Mesenchymal stem cell (in vitro differentiated cells and primary cell): Measurements from ENCODE around the gene PCBD2.

Source experiments
- DNase-seq: peaks from one replicate; pipeline ENCODE4 v3.0.0-alpha.2; 2013
- H2AFZ ChIP-seq: one replicate; pipeline ENCODE4 v1.6.1; 2013; ENCODE audit warnings: low read depth, mild to moderate bottlenecking, control low read depth, inconsistent platforms, low read length, moderate library complexity
- H2AK5ac ChIP-seq: 2 replicates; pipeline ENCODE4 v1.6.1; 2013; ENCODE audit warnings: low read length, moderate library complexity, mild to moderate bottlenecking, inconsistent platforms; ENCODE audit not compliant: severe bottlenecking
- H2BK120ac ChIP-seq: one replicate; pipeline ENCODE4 v1.6.1; 2013; ENCODE audit warnings: low read depth, mild to moderate bottlenecking, inconsistent platforms, low read length, moderate library complexity
- H2BK12ac ChIP-seq, 2 experiments: one replicate each; pipeline ENCODE4 v1.6.1; 2013; ENCODE audit warnings: inconsistent platforms in 2 of 2, low read length in 2 of 2, mild to moderate bottlenecking in 2 of 2, moderate library complexity in 2 of 2, control low read depth in 1 of 2
- H2BK15ac ChIP-seq: one replicate; pipeline ENCODE4 v1.6.1; 2013; ENCODE audit warnings: mild to moderate bottlenecking, low read depth, inconsistent platforms; ENCODE audit not compliant: poor library complexity, severe bottlenecking
- H2BK5ac ChIP-seq: 2 replicates; pipeline ENCODE4 v1.6.1; 2013; ENCODE audit warnings: low read depth, mild to moderate bottlenecking, low read length, control low read depth, inconsistent platforms; ENCODE audit not compliant: poor library complexity, severe bottlenecking
- H3K14ac ChIP-seq, 2 experiments: one replicate each; pipeline ENCODE4 v1.6.1; 2013; ENCODE audit warnings: inconsistent platforms in 2 of 2, low read length in 2 of 2, control low read depth in 1 of 2, mild to moderate bottlenecking in 1 of 2, moderate library complexity in 1 of 2
- H3K18ac ChIP-seq, 2 experiments: one replicate each; pipeline ENCODE4 v1.6.1; 2013; ENCODE audit warnings: inconsistent platforms in 2 of 2, low read length in 2 of 2, control low read depth in 1 of 2, low read depth in 1 of 2, mild to moderate bottlenecking in 1 of 2
- H3K23ac ChIP-seq, 2 experiments: one replicate each; pipeline ENCODE4 v1.6.1; 2013; ENCODE audit warnings: inconsistent platforms in 2 of 2, low read length in 2 of 2, mild to moderate bottlenecking in 2 of 2, moderate library complexity in 2 of 2, control low read depth in 1 of 2
- H3K27ac ChIP-seq: 2 replicates; pipeline ENCODE4 v1.5.1; 2013; ENCODE audit warnings: mild to moderate bottlenecking, moderate library complexity, low read length, control low read depth, inconsistent platforms; ENCODE audit not compliant: poor library complexity, severe bottlenecking
- H3K27me3 ChIP-seq, 2 experiments: 2 replicates each; pipeline versions ENCODE4 v1.6.1 to v1.7.0; 2013; ENCODE audit warnings: low read length in 2 of 2, mild to moderate bottlenecking in 2 of 2, moderate library complexity in 2 of 2, control low read depth in 1 of 2, inconsistent platforms in 1 of 2; ENCODE audit not compliant: control insufficient read depth in 1 of 2, insufficient read depth in 1 of 2
- H3K36me3 ChIP-seq, 2 experiments: 2 replicates each; pipeline versions ENCODE4 v1.6.1 to v1.7.0; 2013; ENCODE audit warnings: low read length in 2 of 2, control low read depth in 1 of 2, inconsistent platforms in 1 of 2, low read depth in 1 of 2, mild to moderate bottlenecking in 1 of 2; ENCODE audit not compliant: insufficient read depth in 2 of 2, control insufficient read depth in 1 of 2
- H3K4ac ChIP-seq, 2 experiments: one replicate each; pipeline ENCODE4 v1.6.1; 2013; ENCODE audit warnings: inconsistent platforms in 2 of 2, low read length in 2 of 2, mild to moderate bottlenecking in 2 of 2, moderate library complexity in 2 of 2, control low read depth in 1 of 2, low read depth in 1 of 2
- H3K4me1 ChIP-seq: 2 replicates; pipeline ENCODE4 v1.6.1; 2013; ENCODE audit warnings: low read depth, low read length, control low read depth; ENCODE audit not compliant: control insufficient read depth, insufficient read depth
- H3K4me2 ChIP-seq: 2 replicates; pipeline ENCODE4 v1.6.1; 2013; ENCODE audit warnings: low read length, mild to moderate bottlenecking, inconsistent platforms; ENCODE audit not compliant: poor library complexity, severe bottlenecking
- H3K4me3 ChIP-seq, 2 experiments: 2 replicates each; pipeline versions ENCODE4 v1.5.1 to v1.7.0; 2013; ENCODE audit warnings: low read length in 2 of 2, mild to moderate bottlenecking in 2 of 2, control low read depth in 1 of 2, low read depth in 1 of 2; ENCODE audit not compliant: insufficient read depth in 1 of 2
- H3K79me1 ChIP-seq: replicated peaks from 2 replicates; pipeline ENCODE4 v1.6.1; 2013; ENCODE audit warnings: mild to moderate bottlenecking, control low read depth, low read length, inconsistent platforms; ENCODE audit not compliant: poor library complexity, severe bottlenecking
- H3K9ac ChIP-seq: 2 replicates; pipeline ENCODE4 v1.7.0; 2013; ENCODE audit warnings: mild to moderate bottlenecking, low read length, moderate library complexity
- H3K9me3 ChIP-seq: 2 replicates; pipeline ENCODE4 v1.7.0; 2013; ENCODE audit warnings: mild to moderate bottlenecking, low read length; ENCODE audit not compliant: control insufficient read depth
- H4K8ac ChIP-seq: one replicate; pipeline ENCODE4 v1.6.1; 2013; ENCODE audit warnings: inconsistent platforms, mild to moderate bottlenecking, low read length, moderate library complexity
- H4K91ac ChIP-seq: one replicate; pipeline ENCODE4 v1.6.1; 2013; ENCODE audit warnings: mild to moderate bottlenecking, low read length, inconsistent platforms
- WGBS: methylation state at CpG from one replicate; pipeline ENCODE4 v1.1.7; 2013; ENCODE audit warnings: mixed read lengths; 5-methylcytosine and 5-hydroxymethylcytosine counted together

Gene PCBD2

GRCh38 chr5:134993161-134993560 is 88.2 kb downstream of the PCBD2 start:
- Histone ChIP-seq H3K27me3 (peaks cover 0 to 10% of the 10 kb centered on the region in 2 experiments), H3K79me1 (no peaks in the 10 kb centered on the region), H2BK120ac (no peak overlapping the region), H2BK15ac (no peak overlapping the region), H4K8ac (no peak overlapping the region), H3K36me3 (no peaks in the 10 kb centered on the region), H2BK5ac (no peak overlapping the region), H3K18ac (no peak overlapping the region), H3K9me3 (peaks cover 4% of the 10 kb centered on the region), H2AFZ (no peak overlapping the region), H3K4me3 (no peak overlapping the region), H2AK5ac (no peak overlapping the region), H2BK12ac (no peak overlapping the region), H3K14ac (no peak overlapping the region), H4K91ac (no peak overlapping the region), H3K23ac (no peak overlapping the region), H3K27ac (no peak overlapping the region), H3K4me1 (no peaks in the 10 kb centered on the region), H3K4ac (no peak overlapping the region), H3K9ac (no peak overlapping the region), H3K4me2 (no peak overlapping the region)
- no peak for DNase-seq
- WGBS: 100% methylated on average over 1 of the region's 2 CpGs

DNA sequence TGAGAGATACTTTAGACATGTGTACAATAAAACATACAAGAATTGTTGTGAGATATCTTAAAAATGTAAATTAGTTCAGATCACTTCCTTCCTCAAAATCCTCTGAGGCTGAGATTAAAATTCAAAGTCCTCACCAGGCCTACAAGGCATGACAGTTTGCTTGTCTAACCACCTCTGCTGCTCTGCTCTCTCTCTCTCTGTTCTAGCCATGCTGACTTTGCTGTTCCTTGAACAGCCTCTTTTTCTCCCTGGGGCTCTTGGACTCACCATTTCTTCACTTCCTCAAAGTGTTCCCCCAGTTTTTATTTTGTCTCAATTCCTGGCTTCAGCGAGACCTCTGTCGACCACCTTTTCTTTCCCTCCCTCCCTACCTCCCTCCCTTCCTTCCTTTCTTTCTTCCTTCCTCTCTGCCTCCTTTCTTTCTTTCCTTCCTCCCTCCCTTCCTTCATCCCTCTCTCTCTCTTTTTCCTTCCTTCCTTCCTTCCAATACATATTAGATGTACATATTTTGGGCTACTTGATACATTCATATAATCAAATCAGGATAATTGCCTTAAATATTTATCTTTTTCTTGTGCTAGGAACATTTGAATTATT is 89.7 kb downstream of the PCBD2 start:
- Histone ChIP-seq H2BK15ac (no peak overlapping the region), H2AK5ac (no peak overlapping the region), H2BK12ac (no peak overlapping the region), H3K14ac (no peak overlapping the region), H4K91ac (no peak overlapping the region), H4K8ac (no peak overlapping the region), H3K23ac (no peak overlapping the region), H2BK5ac (no peak overlapping the region), H3K4me2 (no peak overlapping the region), H3K36me3 (no peaks in the 10 kb centered on the region), H3K4me3 (no peak overlapping the region), H2AFZ (no peak overlapping the region), H2BK120ac (no peak overlapping the region), H3K27me3 (peaks cover 0 to 9% of the 10 kb centered on the region in 2 experiments), H3K9me3 (peaks cover 4% of the 10 kb centered on the region), H3K4ac (no peak overlapping the region), H3K79me1 (no peaks in the 10 kb centered on the region), H3K9ac (no peak overlapping the region), H3K18ac (no peak overlapping the region), H3K27ac (no peak overlapping the region), H3K4me1 (no peaks in the 10 kb centered on the region)
- no peak for DNase-seq
- WGBS: 76% methylated on average over 2 of the region's 2 CpGs

DNA sequence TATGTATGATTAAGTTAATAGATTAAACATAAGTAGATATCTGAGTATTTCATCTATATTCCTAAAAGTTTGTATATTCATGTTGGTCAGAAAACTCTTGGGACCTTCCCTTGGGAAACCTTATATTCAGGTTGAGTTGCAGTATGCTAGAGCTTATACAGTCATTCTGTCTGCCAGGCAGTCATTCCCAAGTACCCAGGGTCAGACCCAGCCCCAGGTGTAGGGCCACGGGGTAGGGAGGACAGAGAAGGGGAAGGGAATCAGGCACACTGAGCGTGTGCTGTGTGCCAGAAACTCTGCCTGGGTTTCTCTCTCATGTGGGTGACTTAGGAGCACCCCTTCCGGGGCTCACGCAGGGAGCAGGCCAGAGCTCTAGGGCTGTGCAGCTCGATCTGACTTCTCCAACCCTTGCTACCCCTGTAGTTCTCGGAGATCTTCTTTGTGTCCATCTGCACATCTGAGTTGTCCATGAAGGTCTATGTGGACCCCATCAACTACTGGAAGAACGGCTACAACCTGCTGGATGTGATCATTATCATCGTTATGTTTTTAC is 91.0 kb downstream of the PCBD2 start:
- 89% methylated on average over 8 of the region's 8 CpGs for WGBS
- DNase-seq: no peak
- no peak overlapping the region for H3K27ac ChIP-seq
- no peak overlapping the region for H3K14ac ChIP-seq
- H3K9me3 ChIP-seq: peaks cover 4% of the 10 kb centered on the region
- no peak overlapping the region for H2BK5ac ChIP-seq
- H3K23ac ChIP-seq: no peak overlapping the region
- no peak overlapping the region for H2AFZ ChIP-seq
- no peak overlapping the region for H3K4me2 ChIP-seq
- no peak overlapping the region for H3K4ac ChIP-seq
- no peak overlapping the region for H2BK12ac ChIP-seq
- H2AK5ac ChIP-seq: no peak overlapping the region
- H3K4me1 ChIP-seq: no peaks in the 10 kb centered on the region
- no peak overlapping the region for H4K91ac ChIP-seq
- peaks cover 0 to 7% of the 10 kb centered on the region in 2 experiments for H3K27me3 ChIP-seq
- H3K9ac ChIP-seq: no peak overlapping the region
- H3K18ac ChIP-seq: no peak overlapping the region
- H3K36me3 ChIP-seq: no peaks in the 10 kb centered on the region
- H2BK15ac ChIP-seq: no peak overlapping the region
- no peaks in the 10 kb centered on the region for H3K79me1 ChIP-seq
- no peak overlapping the region for H2BK120ac ChIP-seq
- no peak overlapping the region for H4K8ac ChIP-seq
- no peak overlapping the region for H3K4me3 ChIP-seq

DNA sequence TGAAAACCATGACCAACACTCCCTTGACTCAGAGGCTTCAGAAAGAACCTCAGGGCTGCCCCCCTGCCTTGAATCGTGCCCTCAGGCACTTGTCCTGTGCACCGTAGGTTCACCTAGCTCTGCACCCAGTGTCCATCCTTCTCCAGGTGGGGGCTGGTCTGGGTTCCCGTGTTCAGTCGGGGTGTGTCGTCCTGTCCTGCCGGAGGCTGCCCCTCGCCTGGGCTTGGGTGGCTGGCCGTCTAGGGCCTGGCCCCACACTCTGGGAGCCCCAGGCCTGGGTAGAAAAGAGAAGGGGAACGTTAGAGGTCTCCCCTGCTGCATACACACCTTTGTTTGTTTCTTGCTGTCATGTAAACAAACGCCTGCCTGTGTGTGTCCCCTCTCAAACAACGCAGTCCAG is 92.1 kb downstream of the PCBD2 start:
- DNase-seq: no peak
- H3K4me1 ChIP-seq: no peaks in the 10 kb centered on the region
- no peak overlapping the region for H3K27ac ChIP-seq
- H2BK120ac ChIP-seq: no peak overlapping the region
- WGBS: 75% methylated on average over 11 of the region's 11 CpGs
- H3K18ac ChIP-seq: no peak overlapping the region
- H3K9me3 ChIP-seq: no peaks in the 10 kb centered on the region
- H2AFZ ChIP-seq: no peak overlapping the region
- no peak overlapping the region for H3K14ac ChIP-seq
- no peak overlapping the region for H3K4me3 ChIP-seq
- no peak overlapping the region for H3K4ac ChIP-seq
- H2BK15ac ChIP-seq: no peak overlapping the region
- H4K91ac ChIP-seq: no peak overlapping the region
- H3K4me2 ChIP-seq: no peak overlapping the region
- H3K79me1 ChIP-seq: no peaks in the 10 kb centered on the region
- H3K27me3 ChIP-seq: peaks cover 0 to 7% of the 10 kb centered on the region in 2 experiments
- H3K9ac ChIP-seq: no peak overlapping the region
- no peak overlapping the region for H2BK12ac ChIP-seq
- no peaks in the 10 kb centered on the region for H3K36me3 ChIP-seq
- no peak overlapping the region for H4K8ac ChIP-seq
- no peak overlapping the region for H3K23ac ChIP-seq
- H2BK5ac ChIP-seq: no peak overlapping the region
- no peak overlapping the region for H2AK5ac ChIP-seq
